Adrenal gland (tissue), 5 donors: ENCODE data around the gene RPS6KA5.

Source experiments
- POLR2A ChIP-seq, 2 donors: fragments of 450-650 bp; IDR thresholded peaks; one replicate each; pipeline ENCODE4 v1.6.1; 2017; ENCODE audit warnings: antibody characterized with exemption in 2 of 2, mild to moderate bottlenecking in 2 of 2, moderate library complexity in 1 of 2
- TF ChIP-seq, protein P1 (sequence below), 6 experiments: fragments of 450-650 bp in 4 of 6; fragments of 200-600 bp in 2 of 6; sonication (generic) in 1 of 6; IDR thresholded peaks; 1 replicate in 5 of 6; 2 replicates in 1 of 6; pipeline versions ENCODE4 v1.5.1 to v1.8.0; 2016 to 2021; ENCODE audit warnings: antibody characterized with exemption in 6 of 6, mild to moderate bottlenecking in 2 of 6, moderate library complexity in 1 of 6
- donor health status: DM: no; HTN: no; CAD: no.

- TF ChIP-seq, protein P1, sequence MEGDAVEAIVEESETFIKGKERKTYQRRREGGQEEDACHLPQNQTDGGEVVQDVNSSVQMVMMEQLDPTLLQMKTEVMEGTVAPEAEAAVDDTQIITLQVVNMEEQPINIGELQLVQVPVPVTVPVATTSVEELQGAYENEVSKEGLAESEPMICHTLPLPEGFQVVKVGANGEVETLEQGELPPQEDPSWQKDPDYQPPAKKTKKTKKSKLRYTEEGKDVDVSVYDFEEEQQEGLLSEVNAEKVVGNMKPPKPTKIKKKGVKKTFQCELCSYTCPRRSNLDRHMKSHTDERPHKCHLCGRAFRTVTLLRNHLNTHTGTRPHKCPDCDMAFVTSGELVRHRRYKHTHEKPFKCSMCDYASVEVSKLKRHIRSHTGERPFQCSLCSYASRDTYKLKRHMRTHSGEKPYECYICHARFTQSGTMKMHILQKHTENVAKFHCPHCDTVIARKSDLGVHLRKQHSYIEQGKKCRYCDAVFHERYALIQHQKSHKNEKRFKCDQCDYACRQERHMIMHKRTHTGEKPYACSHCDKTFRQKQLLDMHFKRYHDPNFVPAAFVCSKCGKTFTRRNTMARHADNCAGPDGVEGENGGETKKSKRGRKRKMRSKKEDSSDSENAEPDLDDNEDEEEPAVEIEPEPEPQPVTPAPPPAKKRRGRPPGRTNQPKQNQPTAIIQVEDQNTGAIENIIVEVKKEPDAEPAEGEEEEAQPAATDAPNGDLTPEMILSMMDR (IDR thresholded peaks at IDR 0.05) = no peak
- no peak for TF ChIP-seq POLR2A (IDR thresholded peaks at IDR 0.05)
Observed at GRCh38 chr14:90866833-90867232, 193.6 kb downstream of the RPS6KA5 start.
